Activated T-helper 1 cell treated with anti-CD3 and anti-CD28 coated beads, Interleukin-12 subunit alpha, Interleukin-12 subunit beta, Interleukin-2, Interleukin-4 antibody, amounts not matched to agents 30 ng/mL and 10 ng/mL and 1 ng/mL, durations not matched to agents 14 hours and 24 hours and 36 hours (primary cell): Measurements from ENCODE around the gene ERC1. TPM values are rescaled to one million over a fixed set of nuclear protein-coding genes. Genes with fewer than 3 reads are reported as not detected.
"Not testable (repeated sequence)": the region's sequence is repeated elsewhere in the genome, so short reads cannot be mapped to it uniquely, and the experiment has no call there.

Experiments
- DNase-seq: peaks from one replicate; pipeline ENCODE4 v3.0.0; 2021; ENCODE audit warnings: low spot score
- H3K27ac Mint-ChIP-seq: one replicate; pipeline ENCODE4 v1.8.0; 2021; ENCODE audit warnings: mild to moderate bottlenecking, mixed read lengths
- H3K27me3 Mint-ChIP-seq: one replicate; pipeline ENCODE4 v1.8.0; 2022; ENCODE audit warnings: mild to moderate bottlenecking, moderate library complexity, mixed read lengths; ENCODE audit not compliant: insufficient read depth
- H3K36me3 Mint-ChIP-seq: one replicate; pipeline ENCODE4 v1.8.0; 2021; ENCODE audit warnings: low read depth, mixed read lengths
- H3K4me1 Mint-ChIP-seq: one replicate; pipeline ENCODE4 v1.8.0; 2021; ENCODE audit warnings: low read depth, mixed read lengths
- H3K4me3 Mint-ChIP-seq: one replicate; pipeline ENCODE4 v1.8.0; 2021; ENCODE audit warnings: mild to moderate bottlenecking, moderate library complexity, mixed read lengths
- H3K9me3 Mint-ChIP-seq: one replicate; pipeline ENCODE4 v1.8.0; 2021; ENCODE audit warnings: mixed read lengths
- intact Hi-C: fragments of 100-400 bp; cut with micrococcal nuclease; formaldehyde crosslinking; loops from one replicate; pipeline ENCODE4 v1.15.1; 2024
- total RNA-seq: library from RNA; stranded (reverse); gene quantifications from 2 replicates; pipeline ENCODE4 v1.2.3, GENCODE V29; 2022

Gene ERC1
- total RNA-seq, 1 donor from 2014 or later, result 33.6 TPM

DNA sequence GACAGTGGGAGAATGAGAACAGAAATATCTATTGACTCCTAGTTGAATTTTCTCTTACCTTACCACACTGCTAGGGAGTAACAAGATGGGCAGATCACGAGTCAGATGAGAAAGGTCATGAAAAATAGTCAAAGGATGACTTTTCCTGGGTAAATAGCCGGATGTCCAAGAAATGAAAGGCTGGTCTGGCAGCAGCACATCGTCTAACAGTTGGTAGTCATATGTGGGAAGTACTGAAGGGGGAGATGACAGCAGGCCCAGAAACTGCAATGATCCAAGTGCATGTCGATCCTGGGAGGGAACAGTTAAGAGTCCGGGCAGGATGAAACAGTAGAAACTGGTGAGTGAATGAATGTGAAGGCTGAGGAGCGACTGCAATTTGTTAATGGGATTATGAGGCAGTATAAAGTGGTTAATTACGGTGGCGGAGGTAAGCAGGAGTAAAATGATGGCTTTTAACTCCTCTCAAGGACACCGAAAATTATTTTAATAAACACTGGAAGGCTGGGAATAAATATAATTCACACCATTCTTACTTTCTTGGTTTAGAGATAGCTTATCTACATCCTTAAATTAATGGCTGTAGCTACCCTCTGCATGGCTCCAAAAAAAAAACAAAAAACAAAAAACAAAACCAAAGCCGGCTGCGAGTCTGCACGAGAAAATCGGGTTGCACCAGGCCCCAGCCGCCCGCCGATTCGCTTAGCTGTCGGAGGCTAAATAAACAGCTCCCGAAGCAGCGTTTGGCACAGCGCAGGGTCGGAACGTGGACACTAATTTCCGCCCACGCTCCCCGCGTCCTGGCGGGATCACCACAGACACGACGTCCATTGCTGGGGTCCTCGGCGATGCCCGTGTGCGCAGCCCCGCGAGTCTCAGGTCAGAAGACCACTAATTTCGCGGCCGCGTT lies 1.0 kb upstream of the ERC1 start:
- Mint-ChIP-seq H3K27me3 (peaks cover 7% of the 10 kb centered on the region), H3K27ac (peak overlapping the region; percentile 81), H3K4me1 (peaks cover 35% of the 10 kb centered on the region), H3K4me3 (peak overlapping the region; percentile 85), H3K9me3 (no peaks in the 10 kb centered on the region), H3K36me3 (peaks cover 4% of the 10 kb centered on the region)
- intact Hi-C loops, result loop anchor here (2.0 to 5.0 kb wide), 8 partner anchors 107 to 701 kb away; partner anchors contain the start of genes ADIPOR2, CCDC77, FBXL14 and KDM5A
- peak; percentile 38 for DNase-seq

- Mint-ChIP-seq H3K27me3 (peaks cover 9% of the 10 kb centered on the region), H3K36me3 (peaks cover 4% of the 10 kb centered on the region), H3K4me3 (peak overlapping the region; percentile 91), H3K27ac (peak overlapping the region; percentile 88), H3K9me3 (no peaks in the 10 kb centered on the region), H3K4me1 (peaks cover 35% of the 10 kb centered on the region)
- intact Hi-C loops, result loop anchor here (1.0 to 5.0 kb wide), 10 partner anchors 42 to 699 kb away; partner anchors contain the start of genes ADIPOR2, CCDC77, FBXL14 and KDM5A
- no peak for DNase-seq
Observed at GRCh38 chr12:991350-992333, 619 bp downstream of the ERC1 start.

GRCh38 chr12:992647-993046 lies 1.6 kb downstream of the ERC1 start:
- peaks cover 4% of the 10 kb centered on the region for H3K36me3 Mint-ChIP-seq
- H3K9me3 Mint-ChIP-seq, result no peaks in the 10 kb centered on the region
- peaks cover 39% of the 10 kb centered on the region for H3K4me1 Mint-ChIP-seq
- peak overlapping the region; percentile 91 for H3K4me3 Mint-ChIP-seq
- H3K27ac Mint-ChIP-seq, result peak overlapping the region; percentile 20
- peaks cover 9% of the 10 kb centered on the region for H3K27me3 Mint-ChIP-seq
- intact Hi-C loops, result loop anchor here (2.0 to 5.0 kb wide), 5 partner anchors 105 to 605 kb away; partner anchors contain the start of genes CCDC77 and KDM5A
- DNase-seq, result no peak

DNA sequence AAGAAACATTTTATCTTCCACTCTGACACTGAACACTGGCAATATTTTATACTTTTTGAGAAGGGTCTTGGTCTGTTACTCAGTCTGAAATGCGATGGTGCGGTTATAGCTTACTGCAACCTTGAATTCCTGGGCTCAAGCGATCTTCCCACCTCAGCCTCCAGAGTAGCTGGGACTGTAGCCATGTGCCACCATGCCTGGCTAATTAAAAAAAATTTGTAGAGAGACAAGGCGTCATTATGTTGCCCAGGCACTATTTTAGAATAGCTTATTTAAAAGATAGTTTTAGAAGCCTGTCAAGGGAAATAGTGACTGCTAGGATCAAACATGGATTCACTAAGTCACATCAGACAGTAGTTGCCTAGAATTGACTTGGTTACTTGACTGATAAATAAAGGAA lies 5.9 kb downstream of the ERC1 start:
- Mint-ChIP-seq H3K9me3 (no peaks in the 10 kb centered on the region), H3K36me3 (peaks cover 7% of the 10 kb centered on the region), H3K4me1 (peaks cover 19% of the 10 kb centered on the region), H3K27me3 (peaks cover 7% of the 10 kb centered on the region), H3K27ac (no peak overlapping the region), H3K4me3 (no peak overlapping the region)
- intact Hi-C loops, result no loop called here
- DNase-seq, result no peak

GRCh38 chr12:997505-997904 lies 6.5 kb downstream of the ERC1 start:
- Mint-ChIP-seq H3K27me3 (peaks cover 7% of the 10 kb centered on the region), H3K27ac (no peak overlapping the region), H3K4me3 (no peak overlapping the region), H3K9me3 (no peaks in the 10 kb centered on the region), H3K4me1 (peaks cover 12% of the 10 kb centered on the region), H3K36me3 (peaks cover 7% of the 10 kb centered on the region)
- no peak for DNase-seq
- intact Hi-C loops, result no loop called here

- peaks cover 9% of the 10 kb centered on the region for H3K4me1 Mint-ChIP-seq
- intact Hi-C loops, result no loop called here
Observed at GRCh38 chr12:998020-998874, 7.2 kb downstream of the ERC1 start.

GRCh38 chr12:999736-1000135 lies 8.7 kb downstream of the ERC1 start:
- H3K4me3 Mint-ChIP-seq, H3K27me3 Mint-ChIP-seq, H3K9me3 Mint-ChIP-seq, DNase-seq, intact Hi-C loops, H3K27ac Mint-ChIP-seq, H3K36me3 Mint-ChIP-seq, H3K4me1 Mint-ChIP-seq: not testable (repeated sequence)

More at GRCh38 chr12:998020-998874, 7.2 kb downstream of the ERC1 start:
- Mint-ChIP-seq H3K36me3 (peaks cover 4% of the 10 kb centered on the region), H3K4me3 (no peak overlapping the region), H3K27ac (no peak overlapping the region), H3K9me3 (no peaks in the 10 kb centered on the region), H3K27me3 (peaks cover 4% of the 10 kb centered on the region)
- DNase-seq, result no peak

DNA sequence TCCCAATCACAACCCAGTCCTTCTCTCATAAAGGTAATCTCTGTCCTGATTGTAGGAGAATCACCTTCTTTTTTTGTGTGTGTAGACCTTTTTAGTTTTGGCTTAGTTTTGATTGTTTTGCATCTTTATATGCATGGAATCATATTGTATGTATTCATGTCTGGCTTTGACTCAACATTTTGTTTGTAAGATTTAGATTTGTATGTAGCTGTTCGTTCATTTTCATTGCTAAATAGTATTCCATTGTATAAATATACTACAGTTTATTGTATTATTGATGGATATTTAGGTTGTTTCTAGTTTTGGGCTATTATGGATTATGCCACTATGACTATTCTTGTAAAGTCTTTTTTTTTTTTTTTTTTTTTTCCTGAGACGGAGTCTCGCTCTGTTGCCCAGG lies 10.5 kb downstream of the ERC1 start:
- DNase-seq, result no peak
- Mint-ChIP-seq H3K27me3 (no peaks in the 10 kb centered on the region), H3K4me3 (no peak overlapping the region), H3K4me1 (peaks cover 9% of the 10 kb centered on the region), H3K27ac (no peak overlapping the region), H3K36me3 (peaks cover 6% of the 10 kb centered on the region), H3K9me3 (no peaks in the 10 kb centered on the region)
- intact Hi-C loops, result no loop called here

DNA sequence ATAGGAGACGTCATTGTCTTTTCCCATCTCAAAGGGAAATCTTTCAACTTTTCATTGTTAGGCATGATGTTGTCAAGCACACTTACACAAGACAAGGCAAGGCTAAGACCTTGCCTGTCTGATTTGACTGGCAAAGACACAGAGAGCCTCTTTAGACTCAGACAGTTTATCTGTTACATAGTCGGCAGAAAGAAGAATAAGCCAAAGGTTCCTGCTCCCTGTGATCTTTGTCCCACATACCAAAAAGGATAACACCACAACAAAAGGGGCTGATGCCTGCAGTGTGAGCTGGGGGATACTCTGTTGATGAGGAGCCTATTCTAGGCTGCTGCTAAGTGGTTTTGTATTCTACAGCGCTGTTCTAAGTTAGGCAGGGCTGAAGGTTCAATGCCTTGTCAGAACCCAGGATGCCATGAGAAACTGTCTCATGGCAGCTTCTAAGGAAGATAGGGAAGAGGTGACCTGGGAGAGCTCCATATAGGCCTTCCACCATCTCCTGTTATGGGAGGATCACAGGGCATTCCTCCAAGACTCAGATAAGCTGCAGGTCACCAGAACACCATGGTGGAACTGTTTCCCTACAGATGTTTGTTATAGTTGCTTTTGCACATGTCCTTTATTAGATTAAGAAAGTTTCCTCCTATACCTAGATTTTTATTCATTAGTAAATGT lies 12.7 kb downstream of the ERC1 start:
- intact Hi-C loops, result no loop called here
- Mint-ChIP-seq H3K36me3 (peaks cover 6% of the 10 kb centered on the region), H3K9me3 (no peaks in the 10 kb centered on the region), H3K4me3 (no peak overlapping the region), H3K4me1 (no peaks in the 10 kb centered on the region), H3K27me3 (no peaks in the 10 kb centered on the region), H3K27ac (no peak overlapping the region)
- DNase-seq, result no peak

DNA sequence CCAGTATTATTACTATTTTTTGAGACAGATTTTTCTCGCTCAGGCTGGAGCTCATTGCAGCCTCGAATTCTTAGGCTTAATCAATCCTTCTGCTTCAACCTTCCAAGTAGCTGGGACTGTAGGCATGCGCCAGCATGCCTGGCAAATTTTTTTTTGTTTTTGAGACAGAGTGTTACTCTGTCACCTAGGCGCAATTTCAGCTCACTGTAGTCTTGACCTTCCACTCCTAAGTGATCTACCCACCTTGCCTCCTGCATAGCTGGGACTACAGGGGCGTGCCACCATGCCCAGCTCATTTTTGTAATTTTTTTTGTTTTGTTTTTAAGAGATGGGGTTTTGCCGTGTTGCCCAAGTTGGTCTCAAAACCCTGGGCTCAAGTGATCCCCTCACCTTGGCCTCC lies 15.2 kb downstream of the ERC1 start:
- Mint-ChIP-seq H3K4me3 (no peak overlapping the region), H3K4me1 (no peaks in the 10 kb centered on the region), H3K27ac (no peak overlapping the region), H3K27me3 (no peaks in the 10 kb centered on the region), H3K36me3 (peaks cover 4% of the 10 kb centered on the region), H3K9me3 (no peaks in the 10 kb centered on the region)
- DNase-seq, result no peak
- intact Hi-C loops, result no loop called here

DNA sequence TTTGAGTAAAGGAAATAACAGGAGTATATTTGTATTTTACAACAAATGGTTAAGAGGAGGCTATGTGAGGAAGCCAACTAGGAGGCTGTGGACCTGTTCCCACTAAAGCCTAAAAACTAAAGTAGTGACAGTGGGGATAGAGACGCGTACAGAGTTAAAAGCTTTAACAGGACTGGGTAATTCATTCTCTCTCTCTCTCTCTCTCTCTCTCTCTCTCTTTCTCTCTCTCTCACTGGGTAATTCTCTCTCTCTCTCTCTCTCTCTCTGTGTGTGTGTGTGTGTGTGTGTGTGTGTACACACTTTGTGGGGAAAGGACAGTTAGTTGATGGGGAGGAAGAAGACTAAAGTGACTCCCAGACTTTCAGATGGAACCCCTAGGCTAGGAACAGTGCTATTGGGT lies 16.3 kb downstream of the ERC1 start:
- no peaks in the 10 kb centered on the region for H3K9me3 Mint-ChIP-seq
- peaks cover 2% of the 10 kb centered on the region for H3K36me3 Mint-ChIP-seq
- intact Hi-C loops, result no loop called here
- no peak for DNase-seq
- no peak overlapping the region for H3K4me3 Mint-ChIP-seq
- no peaks in the 10 kb centered on the region for H3K27me3 Mint-ChIP-seq
- H3K27ac Mint-ChIP-seq, result peak overlapping the region; percentile 26
- H3K4me1 Mint-ChIP-seq, result no peaks in the 10 kb centered on the region
